DMS153 treated with DMSO at 0.1 percent for 48 hours (cell line): ENCODE measurements around the gene MEF2B.
"Not testable (repeated sequence)": the region's sequence is repeated elsewhere in the genome, so short reads cannot be mapped to it uniquely, and the experiment has no call there.

Source experiments
- DNase-seq: peaks from one replicate; lab custom pipeline; 2025; ENCODE audit not compliant: unreplicated experiment; lab: John Stamatoyannopoulos, UW

The MEF2B gene

GRCh38 chr19:19157808-19158207, 12.3 kb downstream of the MEF2B start:
- no peak for DNase-seq

- DNase-seq, result no peak
Observed at GRCh38 chr19:19155495-19156219, 14.4 kb downstream of the MEF2B start.

DNA sequence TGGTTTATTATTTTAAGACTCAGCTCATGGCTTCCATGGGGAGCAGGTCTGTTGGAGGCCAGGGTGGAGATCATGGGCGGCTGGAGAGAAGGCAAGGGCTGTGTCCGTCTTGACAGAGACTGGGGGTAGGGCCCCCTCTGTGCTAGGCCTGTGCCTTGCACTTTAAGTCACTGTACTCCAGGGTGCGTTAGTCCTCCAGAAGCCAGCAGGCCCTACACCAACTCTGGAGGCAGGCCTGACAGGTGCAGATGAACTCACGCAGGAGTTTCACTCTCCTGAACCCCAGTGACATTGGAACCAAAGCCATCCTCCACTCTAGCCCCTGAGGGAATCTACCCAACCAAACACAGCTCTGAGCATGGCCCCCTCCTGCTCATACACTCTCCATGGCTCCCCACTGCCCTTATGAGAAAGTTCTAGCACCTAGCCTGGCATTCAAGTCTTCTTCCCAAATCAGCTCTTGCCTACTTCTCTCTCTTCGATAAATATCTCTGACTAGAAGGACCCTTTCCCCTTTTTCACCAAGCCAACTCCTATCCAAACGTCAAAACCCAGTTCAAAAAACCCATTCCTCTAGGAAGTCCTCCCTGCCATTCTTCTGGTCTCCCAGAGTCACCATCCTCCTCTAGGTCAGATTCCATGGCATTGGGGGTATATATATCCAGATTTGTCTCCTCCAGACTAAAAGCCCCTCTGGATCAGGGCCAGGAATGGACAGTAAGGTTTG, 15.1 kb downstream of the MEF2B start:
- DNase-seq, result no peak

DNA sequence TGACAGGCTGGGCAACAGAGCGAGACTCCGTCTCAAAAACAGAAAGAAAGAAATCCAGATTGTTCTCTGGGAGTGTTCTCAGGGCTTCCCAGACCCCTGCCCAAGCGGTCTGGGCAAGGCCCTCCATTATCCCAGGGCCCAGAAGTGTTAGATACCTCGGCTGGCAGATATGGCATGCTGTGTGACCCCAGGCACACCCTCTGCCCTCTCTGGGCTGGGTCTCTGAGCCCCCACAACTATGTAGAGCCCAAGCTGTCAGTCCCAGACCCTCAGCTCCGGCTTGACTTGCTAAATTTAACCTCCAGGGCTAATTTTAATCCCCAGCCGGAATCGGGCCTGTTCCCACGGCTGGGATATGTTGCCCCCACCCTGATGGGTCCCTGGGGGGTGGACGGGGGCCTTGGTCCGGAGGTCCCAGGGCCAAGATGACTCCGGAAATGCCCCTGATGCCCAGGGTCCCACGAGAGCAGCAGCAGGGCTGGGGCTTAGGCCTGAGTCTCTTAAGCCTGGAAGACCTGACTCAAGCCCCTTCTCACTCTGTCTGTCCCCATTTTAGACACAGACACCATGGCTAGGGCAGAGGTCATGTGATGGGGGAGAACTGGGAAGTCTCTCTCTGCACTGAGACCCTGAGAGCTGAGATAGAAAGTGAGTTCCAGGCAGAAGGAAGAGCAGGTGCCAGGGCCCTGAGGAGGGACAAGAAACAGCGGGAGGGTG, 17.2 kb downstream of the MEF2B start:
- DNase-seq, result no peak

DNA sequence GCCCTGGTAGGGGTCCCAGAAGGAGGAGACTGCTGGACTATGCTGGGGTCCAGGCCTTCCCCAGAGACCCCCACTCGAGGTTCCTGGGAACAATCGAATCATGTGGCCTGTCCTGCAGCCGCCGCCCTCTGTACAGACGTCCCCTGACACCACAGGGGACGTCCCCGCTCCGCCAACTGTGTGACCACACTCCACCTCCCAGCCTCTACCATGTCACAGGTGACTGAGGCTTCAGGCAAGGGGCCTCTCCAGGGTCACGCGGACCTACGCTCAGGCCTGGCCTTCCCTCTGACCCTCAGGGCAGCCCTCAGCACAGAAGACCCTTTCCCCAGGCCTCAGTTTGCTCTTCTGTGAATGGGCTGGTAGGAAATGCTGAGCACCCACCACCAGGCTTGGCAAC, 18.6 kb downstream of the MEF2B start:
- no peak for DNase-seq

DNA sequence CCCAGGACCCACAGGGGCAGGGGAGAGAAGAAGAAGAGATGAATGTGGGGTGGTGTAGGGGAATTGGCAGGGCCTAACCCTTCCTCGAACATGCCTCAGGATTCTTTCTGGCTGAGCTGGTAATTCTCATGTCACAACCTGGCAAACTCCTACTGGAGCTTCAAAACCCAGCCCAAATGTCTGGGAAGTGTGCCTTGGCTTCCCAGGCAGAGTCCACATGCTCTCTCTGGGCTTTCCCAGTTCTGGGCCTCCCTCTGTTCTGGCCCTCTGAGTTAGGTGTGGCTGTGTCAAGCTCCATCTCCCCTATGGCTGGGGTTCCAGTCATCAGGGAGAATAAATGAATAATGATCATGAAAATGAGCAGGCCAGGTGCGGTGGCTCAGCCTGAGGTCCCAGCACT, 20.6 kb downstream of the MEF2B start:
- DNase-seq, result no peak

DNA sequence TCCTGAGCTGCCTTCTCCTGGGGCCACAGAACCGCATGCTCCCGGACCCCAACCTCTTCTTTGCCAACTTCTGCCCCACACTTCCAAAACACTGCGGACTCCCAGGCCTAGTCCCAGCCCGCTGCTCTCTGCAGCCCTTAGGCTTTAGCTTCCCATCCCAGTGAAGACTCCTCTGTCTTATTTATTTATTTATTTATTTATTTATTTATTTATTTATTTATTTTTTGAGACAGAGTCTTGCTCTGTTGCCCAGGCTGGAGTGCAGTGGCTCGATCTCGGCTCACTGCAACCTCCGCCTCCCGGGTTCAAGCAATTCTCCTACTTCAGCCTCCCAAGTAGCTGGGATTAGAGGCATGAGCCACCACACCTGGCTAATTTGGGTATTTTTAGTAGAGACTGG, 21.6 kb downstream of the MEF2B start:
- not testable (repeated sequence) for DNase-seq

DNA sequence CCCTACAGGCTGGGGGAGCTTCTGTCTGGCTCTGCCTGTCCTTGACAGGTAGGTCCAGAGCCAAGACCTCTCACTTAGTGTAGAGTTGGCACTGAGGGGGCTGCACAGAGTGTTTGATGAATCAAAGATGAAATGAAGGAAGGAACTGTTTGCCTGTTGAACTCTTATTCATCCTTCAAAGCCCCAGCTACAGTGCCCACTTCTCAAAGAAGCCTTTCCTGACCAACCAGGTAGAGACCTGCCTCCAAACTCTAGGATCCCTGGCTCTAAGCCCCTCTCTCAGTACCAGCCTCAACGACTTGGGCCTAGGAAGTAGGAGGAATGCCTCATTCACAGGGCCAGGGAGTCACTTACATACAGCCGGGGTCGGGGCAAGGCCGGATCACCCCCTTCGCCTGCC, 22.7 kb downstream of the MEF2B start:
- DNase-seq, result no peak

GRCh38 chr19:19146865-19147264, 23.2 kb downstream of the MEF2B start:
- DNase-seq, result no peak

- DNase-seq, result peak; percentile 55
Observed at GRCh38 chr19:19145684-19146608, 24.1 kb downstream of the MEF2B start.

DNA sequence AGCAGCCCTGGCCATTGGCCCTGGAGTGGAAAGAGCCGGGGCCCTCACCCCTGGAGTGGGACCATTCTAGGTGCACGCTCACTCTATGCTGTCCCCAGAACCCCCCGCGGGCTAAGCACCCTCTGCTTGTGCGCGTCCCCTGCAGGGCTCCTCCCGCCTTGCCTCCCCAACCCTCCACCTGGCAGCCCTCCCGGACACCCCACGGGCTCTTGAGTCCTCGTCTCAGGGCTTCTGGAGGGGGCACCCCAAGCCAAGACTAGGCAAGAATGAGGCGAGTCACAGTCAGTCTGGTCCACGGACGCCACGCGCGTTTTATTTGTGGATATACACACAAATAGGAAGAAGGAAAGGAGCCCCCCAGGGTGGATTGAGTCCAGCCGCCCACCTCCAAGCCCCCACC, 24.8 kb downstream of the MEF2B start:
- no peak for DNase-seq

GRCh38 chr19:19142347-19142746, 27.7 kb downstream of the MEF2B start:
- no peak for DNase-seq

- no peak for DNase-seq
Observed at GRCh38 chr19:19140476-19140875, 29.6 kb downstream of the MEF2B start.

- no peak for DNase-seq
Observed at GRCh38 chr19:19139876-19140229, 30.2 kb downstream of the MEF2B start.

DNA sequence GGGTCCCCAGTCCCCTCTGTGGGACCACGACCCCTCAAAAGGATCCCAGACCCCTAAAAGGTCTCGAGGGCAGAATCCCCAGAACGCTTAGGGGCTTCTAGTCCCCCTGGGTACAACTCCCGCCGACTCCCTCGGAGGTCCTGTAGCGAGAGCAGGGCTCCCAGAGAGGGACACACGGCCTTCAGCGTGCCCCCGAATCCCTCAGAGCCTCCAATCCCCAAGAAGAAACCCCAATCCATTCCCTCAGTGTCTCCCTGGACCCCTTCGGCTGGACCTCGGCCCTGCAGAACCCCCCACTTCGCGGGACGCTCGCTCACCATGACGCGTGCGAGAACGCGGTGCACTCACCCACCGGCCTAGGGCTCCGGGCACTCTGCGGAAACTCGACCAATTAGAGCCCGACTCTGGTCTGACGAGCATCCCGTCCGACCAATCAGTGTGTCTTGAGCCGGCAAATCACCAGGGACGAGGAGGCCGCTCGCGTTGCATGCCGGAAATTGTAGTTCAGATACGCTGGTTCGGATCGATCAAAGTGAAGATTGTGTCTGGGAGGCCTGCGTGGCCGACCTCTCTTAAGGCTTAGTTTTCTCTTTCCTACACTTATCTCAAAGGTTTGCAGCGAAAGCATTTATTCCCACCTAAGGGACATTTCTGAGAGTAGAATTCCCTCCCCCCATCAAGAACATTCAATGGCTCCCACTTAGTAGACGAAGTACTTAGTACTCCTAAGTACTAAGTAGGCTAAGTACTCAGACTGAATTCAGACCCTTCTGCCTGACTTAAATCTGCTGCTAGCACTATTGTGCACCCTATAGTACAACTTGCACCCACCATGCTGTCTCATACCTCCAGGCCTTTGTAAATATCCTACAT, 31.7 kb downstream of the MEF2B start, which contains the start of gene TMEM161A:
Gene TMEM161A (minus strand): TSS at position 370 of the 873 bp plus-strand sequence. CDS start 50 bp downstream, at position 320.
- peak; percentile 84 for DNase-seq

DNA sequence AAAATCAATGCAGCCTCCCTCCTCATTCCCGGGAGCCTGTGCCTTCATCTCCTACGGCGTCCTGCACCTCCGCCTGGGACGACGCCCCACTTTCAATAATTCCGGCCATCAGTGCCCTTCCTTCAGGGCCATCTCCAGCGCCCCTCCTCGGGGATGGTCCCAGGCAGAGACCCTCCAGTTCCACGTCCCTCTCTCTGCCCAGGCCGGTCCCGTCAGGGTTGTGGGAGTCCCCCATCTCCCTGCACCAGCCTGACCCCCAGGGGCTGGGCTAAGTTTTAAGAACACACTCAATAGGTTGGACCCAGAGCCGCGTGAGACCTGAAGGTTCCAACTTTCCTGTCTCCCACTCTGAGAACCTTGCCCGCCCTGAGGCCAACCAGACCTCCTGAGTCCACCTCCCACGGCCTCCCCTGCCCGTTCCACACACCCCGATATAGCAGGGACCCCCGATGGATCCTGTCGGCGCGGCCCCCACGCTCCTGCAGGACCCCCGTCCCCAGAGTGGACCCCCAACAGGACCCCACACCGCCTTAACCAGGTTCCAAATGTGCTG, 32.4 kb downstream of the MEF2B start:
- DNase-seq, result no peak

GRCh38 chr19:19135713-19136112, 34.4 kb downstream of the MEF2B start:
- DNase-seq, result not testable (repeated sequence)

GRCh38 chr19:19134687-19135158, 35.3 kb downstream of the MEF2B start:
- DNase-seq, result no peak

DNA sequence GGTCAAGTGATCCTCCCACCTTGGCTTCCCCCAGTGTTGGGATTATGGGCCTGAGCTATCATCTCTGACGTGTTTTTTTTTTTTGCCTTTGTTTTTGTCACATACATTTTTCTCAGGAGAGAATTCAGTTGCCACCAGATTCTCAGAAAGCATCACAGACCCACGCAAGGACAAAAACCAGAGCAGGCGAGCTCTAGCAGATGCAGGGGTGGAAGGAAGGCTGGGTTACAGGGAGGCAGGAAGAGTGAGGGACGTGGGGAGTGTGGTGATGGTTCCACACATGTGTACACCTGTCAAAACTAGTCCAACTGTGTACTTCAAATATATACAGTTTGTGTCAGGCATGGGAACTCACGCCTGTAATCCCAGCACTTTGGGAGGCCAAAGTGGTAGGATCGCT, 36.1 kb downstream of the MEF2B start:
- DNase-seq, result no peak
